Activated CD4-positive, alpha-beta memory T cell treated with anti-CD3 and anti-CD28 coated beads for 36 hours (primary cell): ENCODE results near the gene ZBTB1. TPM values are rescaled to one million over a fixed set of nuclear protein-coding genes. Genes with fewer than 3 reads are reported as not detected.
A peak's percentile ranks its signal among the peaks of the same experiment; 100 is the strongest.
"Not testable (repeated sequence)": the region's sequence is repeated elsewhere in the genome, so short reads cannot be mapped to it uniquely, and the experiment has no call there.

Source experiments
- CTCF ChIA-PET: fragments of 350-600 bp; sonication (Branson Sonifier 250); formaldehyde crosslinking; loops from one replicate; lab custom pipeline; 2021; ENCODE audit warnings: antibody characterized with exemption, inconsistent platforms; lab: Charles Lee
- POLR2A ChIA-PET: fragments of 350-600 bp; sonication (Branson Sonifier 250); formaldehyde crosslinking; loops from one replicate; lab custom pipeline; 2021; ENCODE audit warnings: antibody characterized with exemption; lab: Charles Lee
- DNase-seq: peaks from one replicate; pipeline ENCODE4 v3.0.0-alpha.2; 2020
- H3K27ac Mint-ChIP-seq: one replicate; pipeline ENCODE4 v1.8.0; 2021; ENCODE audit warnings: mixed read lengths
- H3K27me3 Mint-ChIP-seq: one replicate; pipeline ENCODE4 v1.8.0; 2021; ENCODE audit warnings: mixed read lengths
- H3K36me3 Mint-ChIP-seq: one replicate; pipeline ENCODE4 v1.8.0; 2021; ENCODE audit warnings: mixed read lengths
- H3K4me1 Mint-ChIP-seq: one replicate; pipeline ENCODE4 v1.8.0; 2021; ENCODE audit warnings: low read depth, mixed read lengths
- H3K4me3 Mint-ChIP-seq: one replicate; pipeline ENCODE4 v1.8.0; 2021; ENCODE audit warnings: mild to moderate bottlenecking, mixed read lengths
- H3K9me3 Mint-ChIP-seq: one replicate; pipeline ENCODE4 v1.8.0; 2021; ENCODE audit warnings: mixed read lengths
- intact Hi-C: fragments of 100-400 bp; cut with micrococcal nuclease; formaldehyde crosslinking; loops from one replicate; pipeline ENCODE4 v1.15.1; 2023
- total RNA-seq, 2 experiments: library from RNA; stranded (reverse); gene quantifications; one replicate each; pipeline ENCODE4 v1.2.3, GENCODE V29; 2021

The ZBTB1 gene
- total RNA-seq, 2 experiments from 2014 or later, result 29.8 to 31.8 TPM

DNA sequence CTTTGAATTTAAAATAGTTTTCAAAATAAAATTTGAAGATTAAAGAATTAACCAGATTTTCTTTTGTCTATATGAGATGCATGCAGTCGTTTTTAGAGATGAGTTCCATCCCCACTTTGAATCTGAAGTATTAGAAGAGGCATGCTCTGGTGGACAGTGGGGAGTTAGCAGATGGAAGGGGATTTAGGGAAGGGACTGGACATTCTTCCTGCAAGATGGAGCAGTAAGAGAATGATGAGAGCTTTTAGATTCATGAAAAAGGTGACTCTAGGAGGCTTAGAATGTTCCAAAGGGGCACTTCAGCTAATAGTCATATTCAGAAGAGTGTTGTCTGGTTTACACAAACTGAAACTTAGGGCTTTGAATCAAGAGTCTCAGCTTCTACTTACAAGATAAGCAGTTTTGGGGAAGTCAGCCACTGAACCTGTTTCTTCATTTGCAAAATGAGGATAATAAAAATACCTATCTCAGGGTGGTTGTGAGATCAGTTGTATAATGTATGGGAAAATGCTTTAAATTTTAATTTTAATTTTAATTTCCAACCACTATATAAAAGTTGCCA, 3.7 kb downstream of the ZBTB1 start:
- intact Hi-C loops, result loop anchor here (10.0 kb wide), 2 partner anchors 407 to 1033 kb away; partner anchors contain the start of gene CHURC1
- Mint-ChIP-seq H3K27me3 (no peaks in the 10 kb centered on the region), H3K36me3 (peaks cover 10% of the 10 kb centered on the region), H3K27ac (peak overlapping the region; percentile 100), H3K4me3 (peak overlapping the region; percentile 37), H3K9me3 (no peaks in the 10 kb centered on the region), H3K4me1 (peaks cover 57% of the 10 kb centered on the region)
- CTCF ChIA-PET, result interaction anchor here (0.6 to 3.9 kb wide), 7 partner anchors 14 to 736 kb away, joined by 3 to 33 read pairs (median 7); partner anchors contain the start of gene HSPA2
- DNase-seq, result no peak
- POLR2A ChIA-PET, result interaction anchor here (1.4 to 2.1 kb wide), 2 partner anchors 25 to 120 kb away, joined by 6 to 7 read pairs; partner anchors contain the start of gene MTHFD1

DNA sequence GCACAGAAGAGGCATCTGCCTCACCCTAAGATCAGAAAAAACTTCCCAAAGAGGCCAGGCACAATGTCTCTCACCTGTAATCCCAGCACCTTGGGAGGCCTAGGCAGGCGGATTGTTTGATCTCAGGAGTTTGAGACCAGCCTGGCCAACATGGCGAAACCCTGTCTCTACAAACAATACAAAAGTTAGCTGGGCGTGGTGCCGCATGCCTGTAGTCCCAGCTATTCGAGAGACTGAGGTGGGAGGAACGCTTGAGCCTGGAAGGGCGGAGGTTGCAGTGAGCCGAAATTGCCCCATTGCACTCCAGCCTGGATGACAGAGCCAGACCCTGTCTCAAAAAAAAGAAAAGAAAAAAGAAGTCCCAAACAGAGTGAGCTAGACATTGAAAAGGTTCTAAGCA, 4.5 kb downstream of the ZBTB1 start:
- ChIA-PET POLR2A (interaction anchor here (1.4 to 2.1 kb wide), 2 partner anchors 26 to 121 kb away, joined by 6 to 7 read pairs; partner anchors contain the start of gene MTHFD1), CTCF (interaction anchor here (1.1 to 3.9 kb wide), 6 partner anchors 9 to 165 kb away, joined by 4 to 33 read pairs (median 10); partner anchors contain the start of gene HSPA2)
- Mint-ChIP-seq H3K4me3 (peak overlapping the region; percentile 33), H3K27ac (peak overlapping the region; percentile 100), H3K36me3 (peaks cover 9% of the 10 kb centered on the region), H3K9me3 (no peaks in the 10 kb centered on the region), H3K4me1 (peaks cover 61% of the 10 kb centered on the region), H3K27me3 (no peaks in the 10 kb centered on the region)
- intact Hi-C loops, result loop anchor here (10.0 kb wide), 2 partner anchors 406 to 1034 kb away; partner anchors contain the start of gene CHURC1
- DNase-seq, result no peak

DNA sequence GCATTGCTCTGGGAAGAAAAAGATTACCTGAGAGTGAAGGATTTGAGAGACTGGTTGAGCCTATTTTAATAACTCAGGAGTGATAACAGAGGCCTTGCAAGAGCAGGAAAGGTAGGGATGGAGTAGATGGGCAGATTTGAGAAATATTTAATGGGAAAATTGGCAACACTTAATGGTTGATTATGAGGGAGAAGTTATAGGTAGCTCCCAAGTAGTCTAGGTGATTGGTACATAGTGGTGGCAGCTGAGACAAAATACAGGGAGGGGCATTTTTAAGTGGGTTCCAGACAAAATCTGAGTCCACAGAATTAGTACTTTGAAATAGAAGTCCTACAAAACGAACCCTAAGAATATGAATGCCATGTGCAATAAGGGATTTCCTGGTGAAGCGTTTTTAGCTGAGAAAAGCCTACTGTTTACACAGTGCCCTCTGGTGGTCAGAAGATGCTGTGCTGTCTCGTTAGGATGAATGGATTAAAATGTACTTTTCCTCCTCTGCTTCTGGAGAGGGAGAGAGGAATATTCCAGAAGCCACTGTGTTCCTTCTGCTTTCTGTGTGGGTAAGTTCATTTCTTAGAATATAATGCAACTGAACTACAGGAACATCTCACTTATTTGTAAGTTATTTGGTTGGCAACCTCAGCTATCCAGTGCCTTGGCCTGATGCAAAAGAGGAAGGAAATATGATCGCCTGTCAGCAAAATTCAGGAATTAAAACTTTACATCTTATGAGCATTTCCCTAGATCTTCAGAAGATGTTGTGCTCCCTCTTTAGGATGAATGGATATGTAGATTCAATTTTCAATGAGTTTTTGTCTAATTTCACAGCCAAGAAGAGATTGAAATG, 6.5 kb downstream of the ZBTB1 start:
- intact Hi-C loops, result loop anchor here (1.0 kb wide), 1 partner anchor 8 kb away; the partner anchor contains the start of gene ZBTB25
- Mint-ChIP-seq H3K4me1 (peaks cover 70% of the 10 kb centered on the region), H3K9me3 (no peaks in the 10 kb centered on the region), H3K27me3 (no peaks in the 10 kb centered on the region), H3K4me3 (peak overlapping the region; percentile 50), H3K27ac (peak overlapping the region; percentile 78), H3K36me3 (peaks cover under 1% of the 10 kb centered on the region)
- DNase-seq, result peak; percentile 74
- CTCF ChIA-PET, result interaction anchor here (0.5 to 3.9 kb wide), 34 partner anchors 9 to 871 kb away, joined by 3 to 33 read pairs (median 6); partner anchors contain the start of genes HSPA2, MTHFD1 and ZBTB25
- POLR2A ChIA-PET, result interaction anchor here (0.8 to 1.4 kb wide), 5 partner anchors 9 to 173 kb away, joined by 3 to 5 read pairs (median 3); partner anchors contain the start of gene MTHFD1

DNA sequence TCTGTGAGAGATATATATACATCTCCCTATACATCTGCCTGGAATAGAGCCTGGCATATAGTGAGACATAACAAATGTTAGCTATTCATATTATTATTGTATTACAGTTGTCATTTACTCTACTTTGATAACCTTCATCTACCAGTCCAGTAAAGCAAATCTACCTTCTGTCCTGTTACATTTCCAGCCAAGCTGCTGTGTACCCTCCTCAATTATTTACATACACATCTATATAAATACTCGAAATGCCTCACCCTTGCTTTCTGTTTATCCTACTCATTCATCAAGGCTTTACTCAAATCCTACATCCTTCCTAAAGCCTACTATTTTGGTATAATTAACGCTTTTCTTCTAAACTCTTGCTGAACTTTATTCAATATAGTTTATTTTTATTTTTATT, 8.7 kb downstream of the ZBTB1 start:
- no peak for DNase-seq
- Mint-ChIP-seq H3K4me1 (peaks cover 70% of the 10 kb centered on the region), H3K27me3 (no peaks in the 10 kb centered on the region), H3K27ac (no peak overlapping the region), H3K4me3 (no peak overlapping the region), H3K9me3 (no peaks in the 10 kb centered on the region), H3K36me3 (no peaks in the 10 kb centered on the region)
- ChIA-PET CTCF (interaction anchor here (0.9 to 3.7 kb wide), 4 partner anchors 8 to 121 kb away, joined by 3 to 29 read pairs (median 16); no protein-coding TSS in a partner anchor), POLR2A (interaction anchor here (1.1 kb wide), 1 partner anchor 90 kb away, joined by 3 read pairs; no protein-coding TSS in a partner anchor)
- intact Hi-C loops, result no loop called here

DNA sequence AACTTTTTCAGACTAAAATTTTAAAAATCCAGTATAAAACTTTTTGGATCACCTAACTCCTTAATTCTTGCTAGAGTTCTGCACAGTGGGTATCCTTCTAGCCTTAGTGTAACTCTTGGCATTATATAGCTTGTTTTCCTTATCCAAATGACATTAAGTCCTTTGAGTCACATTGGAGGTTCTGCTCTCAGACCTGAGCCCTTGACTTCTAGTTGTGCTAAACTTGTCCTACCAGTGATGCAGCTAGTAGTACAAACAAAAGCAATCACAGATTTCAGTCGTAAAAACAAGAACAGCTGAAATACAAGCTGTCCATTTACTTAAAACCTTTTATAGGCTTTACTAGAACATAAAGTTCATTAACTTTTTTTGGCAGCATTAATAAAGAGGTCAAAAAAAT, 10.5 kb downstream of the ZBTB1 start:
- ChIA-PET POLR2A (no interaction called here), CTCF (interaction anchor here (0.6 to 3.3 kb wide), 5 partner anchors 23 to 975 kb away, joined by 3 to 10 read pairs (median 3); no protein-coding TSS in a partner anchor)
- no peaks in the 10 kb centered on the region for H3K36me3 Mint-ChIP-seq
- no peaks in the 10 kb centered on the region for H3K27me3 Mint-ChIP-seq
- H3K27ac Mint-ChIP-seq, result no peak overlapping the region
- no peaks in the 10 kb centered on the region for H3K9me3 Mint-ChIP-seq
- intact Hi-C loops, result no loop called here
- H3K4me1 Mint-ChIP-seq, result peaks cover 54% of the 10 kb centered on the region
- DNase-seq, result no peak
- no peak overlapping the region for H3K4me3 Mint-ChIP-seq

DNA sequence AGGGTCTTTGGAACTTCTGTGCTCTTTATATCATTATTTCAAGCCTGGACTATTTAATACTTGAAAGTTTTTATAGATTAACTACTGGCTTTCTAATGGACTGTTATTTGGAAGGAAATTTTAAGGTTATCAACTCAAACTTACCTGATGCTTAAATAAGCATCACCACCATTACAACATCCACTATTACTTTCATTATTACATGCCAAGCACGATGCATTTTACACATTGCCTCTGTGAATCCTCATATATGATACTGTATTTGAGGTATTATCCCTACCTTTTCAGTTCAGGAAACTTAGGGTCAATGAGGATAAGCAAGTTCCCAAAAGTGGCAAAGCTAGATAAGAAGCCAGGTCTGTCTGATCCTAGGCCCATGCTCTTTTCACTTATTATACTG, 12.4 kb downstream of the ZBTB1 start:
- H3K4me1 Mint-ChIP-seq, result peaks cover 40% of the 10 kb centered on the region

DNA sequence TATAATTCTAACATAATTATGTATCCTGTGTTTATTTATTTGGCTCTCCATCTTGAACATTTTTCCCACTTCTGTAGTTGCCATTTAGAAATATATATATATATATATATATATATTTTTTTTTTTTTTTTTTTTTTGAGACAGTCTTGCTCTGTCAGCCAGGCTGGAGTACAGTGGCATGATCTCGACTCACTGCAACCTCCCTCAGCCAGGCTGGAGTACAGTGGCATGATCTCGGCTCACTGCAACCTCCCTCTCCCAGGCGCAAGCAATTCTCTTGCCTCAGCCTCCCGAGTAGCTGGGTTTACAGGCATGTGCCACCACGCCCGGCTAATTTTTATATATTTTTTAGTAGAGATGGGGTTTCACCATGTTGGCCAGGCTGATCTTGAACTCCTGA, 13.1 kb downstream of the ZBTB1 start:
- CTCF ChIA-PET, result interaction anchor here (3.3 kb wide), 1 partner anchor 88 kb away, joined by 10 read pairs; no protein-coding TSS in a partner anchor
- POLR2A ChIA-PET, H3K27ac Mint-ChIP-seq, H3K9me3 Mint-ChIP-seq, H3K4me3 Mint-ChIP-seq, intact Hi-C loops, H3K27me3 Mint-ChIP-seq, H3K36me3 Mint-ChIP-seq, DNase-seq: not testable (repeated sequence)
- H3K4me1 Mint-ChIP-seq, result peaks cover 37% of the 10 kb centered on the region

More for the DNA sequence above, 12.4 kb downstream of the ZBTB1 start:
- POLR2A ChIA-PET, result interaction anchor here (1.2 kb wide), 1 partner anchor 18 kb away, joined by 3 read pairs; no protein-coding TSS in a partner anchor
- Mint-ChIP-seq H3K36me3 (no peaks in the 10 kb centered on the region), H3K27ac (no peak overlapping the region), H3K27me3 (no peaks in the 10 kb centered on the region), H3K4me3 (no peak overlapping the region), H3K9me3 (no peaks in the 10 kb centered on the region)
- intact Hi-C loops, result no loop called here
- no peak for DNase-seq
- CTCF ChIA-PET, result interaction anchor here (3.3 kb wide), 1 partner anchor 88 kb away, joined by 10 read pairs; no protein-coding TSS in a partner anchor

DNA sequence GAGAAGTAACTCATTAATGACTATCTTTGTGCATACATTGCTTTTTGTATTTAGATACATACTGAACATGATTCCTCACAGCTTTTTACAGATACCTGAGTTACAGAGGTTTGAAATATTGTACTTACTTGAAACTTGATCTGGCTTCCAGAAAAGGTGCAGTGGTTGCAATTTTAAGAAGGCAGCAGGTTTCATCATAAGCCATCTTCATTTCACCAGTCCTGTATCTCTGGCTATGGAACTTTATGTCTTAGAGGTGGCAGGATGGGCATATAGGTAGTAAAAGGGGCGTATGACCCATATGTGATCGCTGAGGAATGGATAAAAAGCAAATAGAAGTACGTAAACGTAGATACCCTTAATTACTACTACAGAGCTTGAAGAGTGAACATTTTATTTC, 13.7 kb downstream of the ZBTB1 start:
- CTCF ChIA-PET, result interaction anchor here (0.9 to 1.4 kb wide), 3 partner anchors 9 to 22 kb away, joined by 3 to 4 read pairs (median 3); partner anchors contain the start of gene HSPA2
- no peak overlapping the region for H3K27ac Mint-ChIP-seq
- no peak overlapping the region for H3K4me3 Mint-ChIP-seq
- no peaks in the 10 kb centered on the region for H3K9me3 Mint-ChIP-seq
- no peaks in the 10 kb centered on the region for H3K27me3 Mint-ChIP-seq
- peaks cover 37% of the 10 kb centered on the region for H3K4me1 Mint-ChIP-seq
- DNase-seq, result no peak
- intact Hi-C loops, result no loop called here
- no peaks in the 10 kb centered on the region for H3K36me3 Mint-ChIP-seq
- POLR2A ChIA-PET, result no interaction called here

DNA sequence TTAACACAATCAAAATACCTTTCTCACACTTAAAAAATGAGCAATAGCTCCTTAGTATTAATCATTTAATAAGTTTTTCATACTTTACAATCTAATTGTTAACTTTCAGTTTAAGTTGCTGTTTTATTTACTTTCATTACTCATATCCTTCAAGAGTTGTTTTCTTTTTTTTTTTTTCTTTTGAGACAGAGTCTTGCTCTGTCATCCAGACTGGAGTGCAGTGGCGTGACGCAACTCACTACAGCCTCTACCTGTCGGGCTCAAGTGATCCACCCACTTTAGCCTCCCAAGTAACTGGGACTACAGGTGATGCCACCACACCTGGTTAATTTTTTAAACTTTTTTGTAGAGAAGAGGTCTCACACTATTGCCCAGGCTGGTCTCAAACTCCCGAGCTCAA, 16.1 kb downstream of the ZBTB1 start:
- no peaks in the 10 kb centered on the region for H3K27me3 Mint-ChIP-seq
- no peak overlapping the region for H3K27ac Mint-ChIP-seq
- DNase-seq, result no peak
- no peak overlapping the region for H3K4me3 Mint-ChIP-seq
- H3K36me3 Mint-ChIP-seq, result no peaks in the 10 kb centered on the region
- ChIA-PET POLR2A (no interaction called here), CTCF (interaction anchor here (0.8 to 3.1 kb wide), 3 partner anchors 9 to 116 kb away, joined by 4 to 28 read pairs (median 5); partner anchors contain the start of gene HSPA2)
- intact Hi-C loops, result no loop called here
- no peaks in the 10 kb centered on the region for H3K9me3 Mint-ChIP-seq
- peaks cover 25% of the 10 kb centered on the region for H3K4me1 Mint-ChIP-seq

DNA sequence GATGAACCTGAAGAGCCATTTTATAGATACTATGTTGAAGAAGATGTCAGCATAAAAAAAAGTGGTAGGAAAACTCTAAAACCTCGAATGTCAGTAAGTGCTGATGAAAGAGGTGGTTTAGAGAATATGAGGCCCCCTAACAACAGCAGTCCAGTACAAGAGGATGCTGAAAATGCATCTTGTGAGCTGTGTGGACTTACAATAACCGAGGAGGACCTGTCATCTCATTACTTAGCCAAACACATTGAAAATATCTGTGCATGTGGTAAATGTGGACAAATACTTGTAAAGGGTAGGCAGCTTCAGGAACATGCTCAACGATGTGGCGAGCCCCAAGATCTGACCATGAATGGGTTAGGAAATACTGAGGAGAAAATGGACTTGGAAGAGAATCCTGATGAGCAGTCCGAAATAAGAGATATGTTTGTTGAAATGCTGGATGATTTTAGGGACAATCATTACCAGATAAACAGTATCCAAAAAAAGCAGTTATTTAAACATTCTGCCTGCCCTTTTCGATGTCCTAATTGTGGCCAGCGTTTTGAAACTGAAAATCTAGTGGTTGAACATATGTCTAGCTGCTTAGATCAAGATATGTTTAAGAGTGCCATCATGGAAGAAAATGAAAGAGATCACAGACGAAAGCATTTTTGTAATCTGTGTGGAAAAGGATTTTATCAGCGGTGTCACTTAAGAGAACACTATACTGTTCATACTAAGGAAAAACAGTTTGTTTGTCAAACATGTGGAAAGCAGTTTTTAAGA, 18.2 kb downstream of the ZBTB1 start:
- Mint-ChIP-seq H3K27ac (no peak overlapping the region), H3K4me3 (no peak overlapping the region), H3K27me3 (no peaks in the 10 kb centered on the region), H3K36me3 (peaks cover 5% of the 10 kb centered on the region), H3K9me3 (no peaks in the 10 kb centered on the region), H3K4me1 (peaks cover 10% of the 10 kb centered on the region)
- no peak for DNase-seq
- ChIA-PET CTCF (interaction anchor here (1.5 to 3.1 kb wide), 4 partner anchors 11 to 114 kb away, joined by 5 to 28 read pairs (median 6); no protein-coding TSS in a partner anchor), POLR2A (interaction anchor here (1.4 kb wide), 1 partner anchor 18 kb away, joined by 3 read pairs; the partner anchor contains the start of gene ZBTB1)
- intact Hi-C loops, result no loop called here

DNA sequence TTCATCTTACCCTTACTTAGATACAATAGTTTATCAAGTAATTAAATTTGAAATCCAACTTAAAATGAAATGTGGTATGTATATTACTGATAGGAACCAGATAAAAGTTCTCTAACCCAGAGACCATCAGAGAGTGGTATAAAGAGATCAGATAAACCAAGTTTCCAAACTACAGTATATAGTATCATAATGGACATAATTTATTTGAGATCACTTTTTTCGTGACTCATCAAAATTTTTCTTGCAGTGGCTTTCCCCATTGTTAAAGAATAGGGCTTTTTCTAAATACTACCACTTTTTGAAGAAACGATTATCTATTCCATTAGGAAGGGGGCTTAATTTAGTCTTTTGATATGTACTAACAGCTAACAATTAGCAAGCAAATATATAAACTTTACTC, 20.8 kb downstream of the ZBTB1 start:
- POLR2A ChIA-PET, result no interaction called here
- H3K27me3 Mint-ChIP-seq, result no peaks in the 10 kb centered on the region
- H3K4me3 Mint-ChIP-seq, result no peak overlapping the region
- H3K4me1 Mint-ChIP-seq, result peaks cover 5% of the 10 kb centered on the region
- H3K9me3 Mint-ChIP-seq, result no peaks in the 10 kb centered on the region
- CTCF ChIA-PET, result interaction anchor here (1.1 kb wide), 1 partner anchor 42 kb away, joined by 3 read pairs; no protein-coding TSS in a partner anchor
- H3K36me3 Mint-ChIP-seq, result peaks cover 5% of the 10 kb centered on the region
- no peak overlapping the region for H3K27ac Mint-ChIP-seq
- intact Hi-C loops, result no loop called here
- DNase-seq, result no peak
